Osteoblast (primary cell): ENCODE results near the gene ARL15. TPM values are rescaled to one million over a fixed set of nuclear protein-coding genes. Genes with fewer than 3 reads are reported as not detected.

Source experiments
- DNase-seq: peaks from one replicate; pipeline ENCODE4 v3.0.0; 2011; ENCODE audit warnings: low spot score, mixed read lengths; ENCODE audit not compliant: insufficient read length; ENCODE audit errors: missing footprints
- H2AFZ ChIP-seq: 2 replicates; pipeline ENCODE4 v1.6.0; 2011; ENCODE audit warnings: mild to moderate bottlenecking, low read length
- H3K27ac ChIP-seq: 2 replicates; pipeline ENCODE4 v1.5.1; 2011; ENCODE audit warnings: mild to moderate bottlenecking, low read depth, low read length, moderate library complexity
- H3K27me3 ChIP-seq: 2 replicates; pipeline ENCODE4 v1.6.0; 2012; ENCODE audit warnings: mild to moderate bottlenecking, control low read depth, inconsistent platforms, low read length, moderate library complexity; ENCODE audit not compliant: insufficient read depth
- H3K36me3 ChIP-seq: 2 replicates; pipeline ENCODE4 v1.5.1; 2011; ENCODE audit warnings: mild to moderate bottlenecking, low read length, control low read depth, moderate library complexity; ENCODE audit not compliant: insufficient read depth
- H3K4me1 ChIP-seq: 2 replicates; pipeline ENCODE4 v1.5.1; 2011; ENCODE audit warnings: mild to moderate bottlenecking, low read length, control low read depth, moderate library complexity; ENCODE audit not compliant: insufficient read depth
- H3K4me2 ChIP-seq: 2 replicates; pipeline ENCODE4 v1.6.0; 2011; ENCODE audit warnings: mild to moderate bottlenecking, low read length; ENCODE audit not compliant: insufficient read depth
- H3K4me3 ChIP-seq: fragments of 200-600 bp; sonication (generic); 3 replicates; pipeline ENCODE4 v1.5.1; 2012; ENCODE audit warnings: mild to moderate bottlenecking, low read length, inconsistent platforms; ENCODE audit not compliant: insufficient read depth
- H3K79me2 ChIP-seq: 2 replicates; pipeline ENCODE4 v1.6.0; 2012; ENCODE audit warnings: mild to moderate bottlenecking, low read length, control low read depth, inconsistent platforms; ENCODE audit not compliant: insufficient read depth
- H3K9me3 ChIP-seq: 2 replicates; pipeline ENCODE4 v1.5.1; 2011; ENCODE audit warnings: low read depth, low read length, control low read depth
- H4K20me1 ChIP-seq: 2 replicates; pipeline ENCODE4 v1.6.0; 2012; ENCODE audit warnings: mild to moderate bottlenecking, low read length, control low read depth; ENCODE audit not compliant: insufficient read depth
- total RNA-seq: library from RNA; depleted of rRNA; stranded (reverse); fragments of >200 nt; gene quantifications from 2 replicates; pipeline ENCODE4 v1.2.3, GENCODE V29; 2012
- TF ChIP-seq, protein P1 (sequence below): IDR thresholded peaks from 2 replicates; pipeline ENCODE4 v1.5.1; 2011; ENCODE audit warnings: mild to moderate bottlenecking, low read depth, low read length, moderate library complexity; ENCODE audit errors: extremely low read depth

The ARL15 gene
- total RNA-seq, 1 donor, result 25.3 TPM

DNA sequence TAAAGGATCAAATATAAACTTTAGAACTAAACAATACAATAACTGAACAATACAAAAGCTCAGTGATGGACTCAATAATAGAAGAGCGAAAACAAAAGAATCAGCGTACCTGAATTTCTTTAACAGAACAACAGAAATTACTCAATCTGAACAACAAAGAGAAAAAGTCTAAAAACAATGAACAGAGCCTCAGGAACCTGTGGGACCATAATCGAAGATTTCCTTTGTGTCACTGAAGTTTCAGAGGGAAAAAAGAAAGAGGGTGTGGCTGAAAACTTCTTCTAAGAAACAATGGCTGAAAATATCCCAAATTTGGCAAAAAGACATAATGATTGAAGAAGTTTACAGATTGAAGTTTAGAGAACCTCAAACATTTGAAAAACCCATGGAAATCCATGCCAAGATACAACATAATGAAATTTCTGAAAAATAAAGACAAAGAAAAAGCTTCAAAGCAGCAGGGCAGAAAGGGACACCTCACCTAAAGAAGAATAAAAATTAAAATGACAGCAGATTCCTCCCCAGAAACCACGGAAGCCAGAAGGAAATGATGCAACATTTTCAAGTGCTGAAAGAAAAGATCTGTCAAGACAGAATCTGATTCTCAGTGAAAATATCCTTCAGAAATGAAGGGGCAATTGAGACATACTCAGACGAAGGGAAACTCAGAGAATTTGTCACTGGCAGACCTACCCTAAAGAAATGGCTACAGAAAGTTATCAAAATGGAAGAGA, 288.8 kb downstream of the ARL15 start:
- DNase-seq, result no peak
- Histone ChIP-seq H4K20me1 (no peaks in the 10 kb centered on the region), H2AFZ (peak overlapping the region; percentile 34), H3K27ac (no peak overlapping the region), H3K4me1 (peaks cover 27% of the 10 kb centered on the region), H3K4me2 (peak overlapping the region; percentile 2), H3K36me3 (no peaks in the 10 kb centered on the region), H3K4me3 (no peak overlapping the region), H3K9me3 (no peaks in the 10 kb centered on the region), H3K79me2 (no peaks in the 10 kb centered on the region), H3K27me3 (no peaks in the 10 kb centered on the region)
- TF ChIP-seq, protein P1, sequence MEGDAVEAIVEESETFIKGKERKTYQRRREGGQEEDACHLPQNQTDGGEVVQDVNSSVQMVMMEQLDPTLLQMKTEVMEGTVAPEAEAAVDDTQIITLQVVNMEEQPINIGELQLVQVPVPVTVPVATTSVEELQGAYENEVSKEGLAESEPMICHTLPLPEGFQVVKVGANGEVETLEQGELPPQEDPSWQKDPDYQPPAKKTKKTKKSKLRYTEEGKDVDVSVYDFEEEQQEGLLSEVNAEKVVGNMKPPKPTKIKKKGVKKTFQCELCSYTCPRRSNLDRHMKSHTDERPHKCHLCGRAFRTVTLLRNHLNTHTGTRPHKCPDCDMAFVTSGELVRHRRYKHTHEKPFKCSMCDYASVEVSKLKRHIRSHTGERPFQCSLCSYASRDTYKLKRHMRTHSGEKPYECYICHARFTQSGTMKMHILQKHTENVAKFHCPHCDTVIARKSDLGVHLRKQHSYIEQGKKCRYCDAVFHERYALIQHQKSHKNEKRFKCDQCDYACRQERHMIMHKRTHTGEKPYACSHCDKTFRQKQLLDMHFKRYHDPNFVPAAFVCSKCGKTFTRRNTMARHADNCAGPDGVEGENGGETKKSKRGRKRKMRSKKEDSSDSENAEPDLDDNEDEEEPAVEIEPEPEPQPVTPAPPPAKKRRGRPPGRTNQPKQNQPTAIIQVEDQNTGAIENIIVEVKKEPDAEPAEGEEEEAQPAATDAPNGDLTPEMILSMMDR, result no peak

DNA sequence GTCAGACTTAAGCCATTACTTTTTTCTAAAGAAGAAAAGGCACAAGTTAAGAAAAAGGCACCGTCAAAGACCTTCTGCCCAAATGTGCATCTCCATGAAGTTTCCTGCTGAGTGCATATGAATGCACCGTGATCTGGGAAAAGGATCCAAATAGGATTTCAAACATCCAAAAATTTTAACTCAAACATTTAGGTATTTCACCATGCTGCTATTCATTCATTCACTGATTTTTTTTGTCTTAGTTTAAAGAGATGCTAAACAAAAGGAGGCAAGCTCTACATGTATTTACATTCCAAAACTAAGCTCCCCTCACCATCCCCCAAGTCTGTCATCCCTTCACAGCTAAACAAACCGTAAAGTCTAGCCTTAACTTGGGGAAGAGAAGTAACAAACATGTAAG, 291.9 kb downstream of the ARL15 start:
- no peak overlapping the region for H3K27ac ChIP-seq
- no peaks in the 10 kb centered on the region for H4K20me1 ChIP-seq
- H2AFZ ChIP-seq, result no peak overlapping the region
- no peaks in the 10 kb centered on the region for H3K79me2 ChIP-seq
- no peak for DNase-seq
- no peaks in the 10 kb centered on the region for H3K36me3 ChIP-seq
- no peaks in the 10 kb centered on the region for H3K27me3 ChIP-seq
- peaks cover 10% of the 10 kb centered on the region for H3K4me1 ChIP-seq
- H3K4me3 ChIP-seq, result no peak overlapping the region
- TF ChIP-seq, protein P1, result no peak
- no peak overlapping the region for H3K4me2 ChIP-seq
- peaks cover 6% of the 10 kb centered on the region for H3K9me3 ChIP-seq

DNA sequence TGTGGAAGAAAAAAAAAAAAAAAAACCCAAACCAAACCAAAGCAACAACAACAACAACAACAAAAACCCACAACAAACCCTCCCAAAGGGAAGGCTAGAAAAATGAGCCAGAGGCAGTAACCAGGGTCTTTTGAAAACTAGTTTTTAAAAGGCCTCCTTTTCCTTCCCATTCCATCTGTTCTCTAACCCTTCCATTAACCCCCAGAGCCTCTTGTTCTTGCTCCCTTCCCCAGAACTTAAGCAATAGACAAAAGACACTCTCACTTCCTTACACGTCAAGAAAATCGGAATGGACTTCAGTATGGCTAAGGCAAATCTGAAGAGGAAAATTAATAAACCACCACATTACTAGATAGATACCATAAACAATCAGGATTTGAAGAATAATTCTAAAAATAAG, 292.8 kb downstream of the ARL15 start:
- TF ChIP-seq, protein P1, result no peak
- Histone ChIP-seq H3K9me3 (peaks cover 6% of the 10 kb centered on the region), H2AFZ (no peak overlapping the region), H3K79me2 (no peaks in the 10 kb centered on the region), H3K4me3 (no peak overlapping the region), H4K20me1 (no peaks in the 10 kb centered on the region), H3K27ac (no peak overlapping the region), H3K36me3 (no peaks in the 10 kb centered on the region), H3K4me2 (no peak overlapping the region), H3K4me1 (peaks cover 14% of the 10 kb centered on the region), H3K27me3 (no peaks in the 10 kb centered on the region)
- DNase-seq, result no peak

DNA sequence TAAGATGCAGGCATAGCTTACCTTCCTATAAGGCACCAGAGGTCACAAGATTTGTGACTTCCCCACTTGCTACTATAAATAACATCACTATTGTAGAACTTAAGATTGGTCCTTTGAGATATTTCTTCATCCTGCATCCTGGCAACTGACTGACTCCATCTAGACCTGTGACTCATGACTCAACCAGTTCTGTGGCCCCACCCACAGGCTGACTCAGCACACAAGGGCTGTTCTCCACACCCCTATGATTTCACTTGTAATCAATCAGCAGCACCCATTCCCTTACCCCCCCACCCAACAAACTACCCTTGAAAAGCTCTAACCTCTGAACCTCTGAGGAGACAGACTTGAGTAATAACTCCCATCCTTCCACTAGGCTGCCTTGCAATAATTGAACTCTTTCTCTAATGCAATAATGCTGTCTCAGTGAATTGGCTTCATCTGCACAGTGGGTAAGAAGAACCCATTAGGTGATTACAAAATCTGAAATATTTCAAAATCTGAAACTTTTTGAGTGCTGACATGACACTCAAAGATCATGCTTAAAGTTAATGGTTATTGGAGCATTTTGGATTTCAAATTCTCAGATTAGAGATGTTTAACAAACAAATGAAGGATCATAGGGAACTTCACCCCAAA, 296.7 kb downstream of the ARL15 start:
- H3K36me3 ChIP-seq, result no peaks in the 10 kb centered on the region
- no peak overlapping the region for H3K4me2 ChIP-seq
- no peaks in the 10 kb centered on the region for H3K27me3 ChIP-seq
- H4K20me1 ChIP-seq, result no peaks in the 10 kb centered on the region
- peaks cover 4% of the 10 kb centered on the region for H3K4me1 ChIP-seq
- H3K79me2 ChIP-seq, result no peaks in the 10 kb centered on the region
- TF ChIP-seq, protein P1, result no peak
- H2AFZ ChIP-seq, result no peak overlapping the region
- DNase-seq, result peak; percentile 79
- H3K9me3 ChIP-seq, result peaks cover 6% of the 10 kb centered on the region
- peak overlapping the region; percentile 52 for H3K27ac ChIP-seq
- H3K4me3 ChIP-seq, result no peak overlapping the region
